HG03469 (cell line): Measurements from ENCODE around the gene CTTNBP2.
A peak's percentile ranks its signal among the peaks of the same experiment; 100 is the strongest.

Experiments used
- ATAC-seq: cut with Tn5 transposase; IDR thresholded peaks from one replicate; pipeline ENCODE4 v1.9.1; 2021; ENCODE audit warnings: mild to moderate bottlenecking, moderate library complexity, moderate number of reproducible peaks; ENCODE audit not compliant: unreplicated experiment

Gene CTTNBP2

DNA sequence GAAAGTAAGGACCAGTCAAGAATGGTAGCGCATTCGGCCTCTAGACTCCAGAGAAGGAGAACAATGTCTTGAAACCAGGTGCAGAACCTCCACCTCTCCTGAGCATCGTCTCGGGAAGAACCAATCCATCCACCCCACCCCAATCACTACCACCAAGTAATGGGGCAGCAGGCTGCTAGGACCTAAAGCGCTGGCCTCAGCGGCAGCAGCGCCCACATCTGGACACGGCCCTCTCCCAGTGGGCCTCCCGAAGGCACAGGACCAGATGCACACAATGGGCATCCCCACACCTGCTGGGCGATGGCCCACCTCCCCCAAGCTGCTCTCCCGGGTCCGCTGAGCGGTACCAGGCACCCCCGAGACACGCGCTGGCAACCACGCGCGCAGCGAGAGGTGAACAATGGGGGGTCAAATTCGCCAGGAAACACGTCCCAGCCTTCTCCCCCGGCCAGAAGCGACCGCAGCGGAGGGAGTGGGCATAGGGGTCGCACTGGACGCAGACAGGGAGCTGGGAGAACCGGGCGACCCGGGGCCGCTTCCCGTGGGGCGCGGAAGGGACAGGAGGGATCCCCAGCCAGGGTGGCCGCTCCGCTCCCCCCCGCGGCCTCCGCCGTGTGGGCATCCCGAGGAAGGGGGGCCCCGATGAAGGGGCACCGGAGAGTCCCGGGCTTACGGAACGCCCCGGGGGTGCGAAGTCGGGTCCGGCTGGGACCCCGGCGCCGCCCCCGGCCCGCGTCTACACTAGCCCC lies 506 bp downstream of the CTTNBP2 start:
- no peak for ATAC-seq

DNA sequence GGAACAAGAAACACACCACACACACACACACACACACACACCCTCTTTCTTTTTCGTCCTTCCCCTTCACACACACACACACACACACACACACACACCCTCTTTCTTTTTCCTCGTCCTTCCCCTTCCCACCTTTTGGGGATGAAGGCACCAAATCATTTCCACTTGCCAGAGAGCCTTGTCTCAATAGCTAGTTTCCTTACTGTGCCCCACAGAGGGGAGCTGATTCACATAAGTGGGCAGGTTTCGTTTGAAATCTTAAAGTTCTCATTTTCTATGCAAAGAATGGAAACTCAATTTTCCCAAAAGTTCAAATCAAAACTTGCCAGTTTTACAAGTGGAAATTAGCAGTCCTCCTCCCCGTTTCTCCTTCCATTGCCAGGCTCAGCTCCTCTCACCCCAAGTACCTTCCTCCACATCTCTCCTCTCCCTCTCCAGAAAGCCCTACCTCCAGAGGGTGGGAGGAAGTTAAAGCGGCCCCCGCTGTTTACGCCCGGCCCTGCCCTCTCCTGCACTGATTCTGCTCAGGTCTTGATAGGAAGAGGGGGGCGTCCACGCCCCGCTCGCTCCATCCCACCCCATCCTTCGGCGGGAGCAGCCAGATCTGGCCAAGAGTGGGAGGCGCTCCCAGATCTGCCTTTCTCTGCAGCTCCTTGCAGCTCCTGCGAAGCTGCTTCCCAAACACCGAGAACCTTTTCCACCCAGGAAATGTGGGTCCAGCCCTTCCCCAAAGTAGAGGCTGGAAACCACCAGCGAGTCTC lies 1.3 kb downstream of the CTTNBP2 start:
- ATAC-seq, result no peak

DNA sequence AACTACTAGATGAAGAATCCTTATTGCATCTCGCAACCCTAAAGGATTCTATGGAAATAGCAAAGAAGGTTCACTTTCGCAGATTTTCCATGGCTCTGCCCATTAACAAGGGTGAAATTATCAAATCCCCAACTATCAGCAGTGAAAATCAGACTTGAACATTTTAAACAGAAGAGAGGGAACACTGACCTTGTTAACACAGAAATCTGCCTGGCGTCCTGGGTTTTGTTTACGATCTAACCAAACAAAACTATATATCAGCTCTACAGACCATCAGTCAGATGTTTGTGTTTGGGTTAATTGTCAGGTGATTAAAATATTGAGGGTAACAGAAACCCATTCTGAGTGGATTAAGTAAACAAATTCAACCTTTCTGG lies 1.9 kb downstream of the CTTNBP2 start:
- no peak for ATAC-seq

DNA sequence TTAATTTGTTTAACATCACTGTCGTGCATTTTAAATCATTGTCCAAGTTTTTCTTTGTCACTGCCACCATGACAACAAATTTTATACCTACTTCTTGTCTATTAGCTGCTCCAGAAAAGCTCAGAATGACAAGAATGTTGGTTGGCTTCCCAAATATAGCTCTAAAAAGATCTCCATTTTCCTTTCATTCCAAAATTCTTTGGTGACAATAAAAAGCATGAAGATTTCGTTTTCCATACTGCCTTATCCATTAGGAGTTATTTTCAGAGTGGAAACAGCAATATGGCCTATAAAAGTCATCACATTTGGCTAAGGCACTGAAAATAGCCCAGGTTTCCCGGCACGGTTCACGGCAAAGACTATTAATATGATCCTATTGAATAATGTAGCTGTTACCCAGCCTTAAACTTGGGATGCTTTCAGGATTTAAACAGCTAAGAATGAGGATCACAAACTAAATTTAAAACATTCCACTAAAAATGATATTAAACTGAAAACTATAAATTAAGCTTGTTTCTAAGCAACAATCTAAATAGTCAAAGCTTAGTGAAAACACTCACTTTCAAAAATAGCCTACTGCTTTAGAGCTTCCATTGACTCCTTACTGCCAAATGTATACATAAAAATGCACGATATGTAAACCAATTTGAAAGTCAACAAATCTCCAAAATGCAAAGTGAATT lies 2.7 kb downstream of the CTTNBP2 start:
- ATAC-seq, result no peak

DNA sequence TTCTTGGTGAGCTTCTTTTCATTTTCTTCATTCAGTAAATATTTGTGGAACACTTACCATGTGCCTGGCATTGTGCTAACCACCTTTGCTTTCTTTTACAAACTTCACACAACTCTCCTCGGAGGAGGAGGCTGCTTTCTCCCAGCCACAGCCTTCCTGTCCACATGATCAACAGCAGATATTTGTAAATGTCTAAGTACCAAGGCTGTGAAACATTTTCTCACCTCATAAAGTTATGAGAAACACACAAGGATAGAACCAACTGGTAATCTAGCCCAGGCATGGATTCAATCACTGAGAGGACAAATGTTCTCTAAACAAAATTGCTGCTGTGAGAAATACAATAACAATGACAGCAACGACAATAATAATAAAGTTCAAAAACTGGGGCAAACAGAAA lies 3.9 kb downstream of the CTTNBP2 start:
- no peak for ATAC-seq

DNA sequence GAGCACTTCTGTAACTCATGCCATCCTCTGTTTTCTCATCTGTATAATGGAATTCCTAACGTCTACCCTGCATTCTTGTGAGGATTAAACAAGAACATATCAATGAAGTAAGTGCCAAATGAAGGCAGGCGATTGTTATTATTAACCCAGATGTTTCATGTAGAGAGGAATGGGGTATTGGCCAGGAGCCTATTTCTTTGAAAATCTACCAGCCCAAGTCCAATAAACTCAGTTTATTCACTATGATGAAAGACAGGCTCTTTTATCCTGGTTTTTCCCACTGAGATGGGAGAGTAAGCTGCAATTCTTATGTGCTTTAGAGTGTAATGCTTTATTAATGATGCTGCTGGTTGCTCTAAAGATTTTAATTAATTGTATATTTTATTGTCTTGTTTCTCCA lies 9.6 kb downstream of the CTTNBP2 start:
- ATAC-seq, result no peak

DNA sequence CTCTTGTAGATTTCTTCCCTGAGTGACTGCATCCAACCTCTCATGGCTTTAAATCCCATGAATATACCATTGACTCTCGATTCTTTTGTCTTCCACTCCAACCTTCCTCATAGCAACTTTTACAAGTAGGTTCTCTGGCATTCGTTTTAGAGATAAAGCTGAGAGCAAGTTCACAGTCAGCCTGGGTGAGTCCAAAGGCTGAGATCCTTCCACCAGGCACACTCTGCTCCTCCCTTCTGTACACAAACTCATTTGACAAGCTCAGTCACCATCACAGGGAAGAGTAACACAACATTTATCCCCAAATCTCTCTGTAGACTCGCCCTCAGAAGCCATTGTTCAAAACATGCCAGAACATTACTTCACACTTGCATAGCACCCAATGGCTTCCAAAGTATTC lies 10.9 kb downstream of the CTTNBP2 start:
- no peak for ATAC-seq

DNA sequence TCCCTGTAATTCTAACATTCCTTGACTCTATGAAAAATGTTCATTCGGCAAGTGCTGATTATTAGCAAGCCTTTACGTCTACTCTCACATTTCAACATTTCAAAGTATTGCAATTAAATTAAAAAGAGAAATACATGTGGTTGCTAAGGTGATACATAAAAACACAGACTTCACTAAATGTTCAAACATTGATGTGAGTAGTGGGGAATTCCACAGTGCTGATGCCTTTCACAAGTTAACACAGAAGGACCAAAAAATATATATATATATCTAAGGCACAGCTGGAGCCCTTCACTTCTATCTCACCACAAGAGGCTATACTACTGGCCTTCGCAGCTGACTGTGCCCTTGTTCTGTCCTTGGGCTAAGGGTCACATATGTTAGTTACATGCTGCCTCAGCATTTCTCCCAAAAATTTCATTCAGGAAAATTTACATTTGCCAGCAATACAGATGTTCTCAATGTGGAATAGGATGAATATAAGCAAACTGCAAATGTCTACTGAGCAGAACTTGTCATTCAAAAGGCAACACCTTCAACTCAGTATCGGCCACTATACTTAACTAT lies 13.9 kb downstream of the CTTNBP2 start:
- no peak for ATAC-seq

DNA sequence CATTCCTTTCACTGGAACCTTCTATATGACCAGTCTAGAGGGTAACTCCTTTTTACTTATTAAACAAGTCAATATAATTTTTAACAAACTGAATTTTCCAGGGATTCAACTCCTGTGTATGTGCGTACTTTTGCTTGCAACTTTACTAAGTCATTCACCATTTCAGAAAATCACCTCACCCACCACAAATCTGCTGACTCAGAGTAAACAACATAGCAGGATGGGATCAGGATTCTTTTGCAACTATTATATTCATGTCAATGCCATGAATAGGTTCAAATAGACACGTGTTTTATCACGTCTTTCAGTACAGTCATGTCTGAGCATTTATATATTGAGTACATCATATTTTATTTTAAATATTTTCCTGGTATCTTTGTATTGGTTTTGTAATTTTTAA lies 14.5 kb downstream of the CTTNBP2 start:
- ATAC-seq, result no peak

DNA sequence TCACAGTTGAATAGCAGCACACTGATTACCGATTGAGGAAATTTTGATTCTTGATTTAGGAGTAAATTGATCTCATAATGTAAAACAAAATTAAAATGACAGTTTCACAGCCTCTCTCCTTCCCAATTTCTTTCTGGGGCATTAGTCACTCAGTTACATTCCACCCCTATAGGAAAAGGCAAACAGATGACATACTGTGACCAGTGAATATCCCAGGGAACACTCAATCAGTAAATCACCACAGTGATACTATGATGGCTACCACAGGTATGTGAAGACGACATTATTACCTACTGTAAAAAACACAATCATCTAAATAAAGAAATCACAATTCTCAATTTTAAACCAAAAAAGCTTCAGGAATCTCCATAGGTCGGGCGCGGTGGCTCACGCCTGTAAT lies 15.5 kb downstream of the CTTNBP2 start:
- no peak for ATAC-seq

DNA sequence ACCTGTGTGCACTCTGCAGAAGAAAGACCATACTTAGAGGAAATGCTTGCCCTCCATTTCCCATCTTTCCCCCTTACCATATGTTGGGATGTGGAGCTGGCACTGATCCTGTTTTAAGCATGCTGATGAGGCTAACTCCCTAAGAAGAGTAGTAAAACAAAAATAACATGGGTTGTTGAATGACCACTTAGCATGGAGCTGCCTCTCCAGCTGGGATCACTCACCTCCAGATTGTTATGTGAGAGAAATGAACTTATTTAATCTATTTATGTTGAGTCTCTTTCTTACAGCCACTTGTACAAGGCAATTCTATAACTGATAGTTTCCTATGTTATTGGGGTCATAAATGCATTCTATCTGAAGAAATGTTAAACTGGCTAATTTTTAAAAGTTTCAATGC lies 17.0 kb downstream of the CTTNBP2 start:
- no peak for ATAC-seq

DNA sequence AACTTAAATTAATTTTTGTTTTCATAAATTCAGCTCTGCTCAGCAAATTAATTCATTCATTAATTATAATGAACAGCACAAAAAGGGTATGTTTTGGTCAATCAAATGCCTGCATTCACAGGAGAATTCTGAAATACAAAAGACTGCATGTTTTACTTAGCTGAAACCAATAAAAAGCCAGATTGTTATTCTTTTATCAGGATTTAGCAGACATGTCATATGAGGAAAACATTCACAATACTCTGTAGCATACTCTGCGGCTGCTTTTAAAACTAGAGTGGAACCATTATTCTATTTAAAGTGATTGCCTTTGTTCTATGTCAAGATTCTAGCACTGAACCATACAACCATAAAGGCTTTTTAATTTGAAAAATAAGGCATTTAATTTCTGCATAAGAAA lies 19.1 kb downstream of the CTTNBP2 start:
- no peak for ATAC-seq

DNA sequence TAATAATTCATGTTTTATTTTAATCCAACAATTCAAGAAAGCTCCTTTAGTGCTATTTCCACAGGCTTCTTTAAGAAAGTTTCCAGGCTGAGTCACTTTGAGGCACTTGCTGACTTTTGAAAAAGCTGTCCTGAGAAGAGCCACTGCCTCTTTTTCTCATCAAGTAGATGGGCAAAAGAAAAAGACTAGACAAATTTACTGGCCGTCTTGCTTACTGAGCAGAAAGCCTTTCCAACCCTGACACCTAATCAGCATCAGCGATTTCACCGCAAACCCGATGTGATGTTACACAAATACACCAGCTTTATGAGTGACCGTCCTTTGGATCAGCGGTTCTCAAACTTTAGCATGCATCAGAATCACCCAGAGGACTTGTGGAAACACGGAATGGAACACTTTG lies 24.3 kb downstream of the CTTNBP2 start:
- ATAC-seq, result no peak

DNA sequence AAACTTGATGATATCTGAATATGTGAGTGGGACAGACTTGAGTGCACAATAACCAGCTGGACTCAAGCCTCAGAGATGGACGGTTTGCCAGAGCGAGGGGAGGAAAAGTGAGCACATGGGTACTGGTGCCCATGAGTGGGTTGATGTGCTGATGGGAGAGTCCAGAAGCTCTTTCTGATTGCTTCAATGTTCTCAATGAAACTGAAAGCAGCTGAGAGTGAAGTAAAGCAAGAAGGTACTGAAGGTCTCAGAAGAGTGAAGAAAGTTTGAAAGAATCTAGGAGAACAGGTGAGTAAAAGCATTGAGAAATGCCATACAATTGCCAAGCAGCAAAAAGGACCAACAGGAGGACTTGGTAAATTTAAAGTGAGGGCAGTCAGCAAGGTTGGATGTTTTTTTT lies 28.6 kb downstream of the CTTNBP2 start:
- ATAC-seq, result no peak

DNA sequence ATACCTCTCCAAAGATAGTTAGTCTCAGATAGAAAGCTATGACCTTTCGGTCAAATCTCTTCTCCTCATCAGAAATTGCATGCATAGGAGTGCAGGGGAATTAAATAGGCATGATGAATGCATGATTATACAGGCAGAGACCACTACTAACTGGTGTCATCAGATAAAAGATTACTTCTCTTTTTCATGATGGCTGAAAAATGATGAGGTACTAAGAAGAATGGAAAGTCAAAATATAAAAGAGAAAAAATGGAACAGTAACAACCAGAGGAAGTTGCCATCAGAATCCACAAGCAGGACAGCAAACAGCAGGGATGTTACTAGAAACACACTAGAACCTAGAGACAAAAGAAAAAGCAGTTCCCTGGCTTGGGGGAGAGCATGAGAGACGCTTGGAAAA lies 31.6 kb downstream of the CTTNBP2 start:
- no peak for ATAC-seq

DNA sequence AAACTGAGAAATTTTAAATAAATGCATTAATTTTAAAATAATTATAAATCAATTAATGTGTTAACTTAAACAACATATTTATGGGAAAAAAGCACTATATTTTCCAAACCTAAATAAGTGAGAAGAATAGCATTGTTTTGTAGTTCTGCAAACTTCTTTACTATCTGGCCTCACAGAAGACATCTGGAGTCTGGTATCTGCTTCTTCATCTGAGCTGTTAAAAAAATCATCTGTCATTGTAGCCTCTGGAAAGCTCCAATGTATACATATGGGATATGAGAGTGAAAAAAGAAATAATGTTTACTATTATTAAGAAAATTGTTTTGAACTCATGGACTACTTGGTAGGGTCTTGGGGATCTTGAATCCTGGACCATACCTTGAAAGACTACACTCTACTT lies 32.2 kb downstream of the CTTNBP2 start:
- ATAC-seq, result no peak

DNA sequence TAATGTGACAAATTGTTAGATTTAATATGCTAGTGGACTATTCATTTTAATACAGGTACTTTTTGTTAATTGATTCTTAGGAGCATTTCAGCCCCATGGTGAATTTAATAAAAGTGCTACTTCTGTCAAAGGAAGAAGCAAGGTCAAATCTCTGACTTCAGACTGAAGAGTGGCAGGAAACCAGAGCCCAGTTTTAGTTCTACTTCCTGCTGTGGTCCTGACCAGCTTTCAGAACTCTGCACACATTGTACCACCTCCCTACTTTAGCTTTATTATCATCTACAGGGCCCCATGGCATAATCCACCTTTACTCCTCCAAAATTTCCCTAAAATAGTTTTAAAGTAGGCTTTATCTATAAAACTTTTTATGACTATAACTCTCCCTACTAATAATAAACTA lies 33.7 kb downstream of the CTTNBP2 start:
- peak; percentile 52 for ATAC-seq

DNA sequence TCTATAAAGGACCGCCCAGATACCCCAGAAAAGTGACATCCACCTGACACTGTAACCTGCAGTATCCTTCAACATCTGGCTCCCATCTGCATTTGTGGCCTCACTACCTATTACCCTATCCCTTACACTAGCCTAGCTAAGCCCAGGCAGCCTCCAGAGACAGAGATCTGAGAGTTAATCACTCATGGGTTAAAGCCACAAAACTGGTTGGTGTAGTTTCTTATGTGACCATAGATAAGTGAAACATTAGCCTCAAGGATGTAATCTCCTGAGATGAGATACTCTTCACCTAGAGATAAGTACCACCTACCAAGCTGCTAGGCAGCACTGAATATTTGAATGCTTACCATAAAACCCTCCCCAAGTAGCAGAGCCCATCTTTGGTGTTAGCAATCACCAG lies 35.4 kb downstream of the CTTNBP2 start:
- ATAC-seq, result peak; percentile 96

DNA sequence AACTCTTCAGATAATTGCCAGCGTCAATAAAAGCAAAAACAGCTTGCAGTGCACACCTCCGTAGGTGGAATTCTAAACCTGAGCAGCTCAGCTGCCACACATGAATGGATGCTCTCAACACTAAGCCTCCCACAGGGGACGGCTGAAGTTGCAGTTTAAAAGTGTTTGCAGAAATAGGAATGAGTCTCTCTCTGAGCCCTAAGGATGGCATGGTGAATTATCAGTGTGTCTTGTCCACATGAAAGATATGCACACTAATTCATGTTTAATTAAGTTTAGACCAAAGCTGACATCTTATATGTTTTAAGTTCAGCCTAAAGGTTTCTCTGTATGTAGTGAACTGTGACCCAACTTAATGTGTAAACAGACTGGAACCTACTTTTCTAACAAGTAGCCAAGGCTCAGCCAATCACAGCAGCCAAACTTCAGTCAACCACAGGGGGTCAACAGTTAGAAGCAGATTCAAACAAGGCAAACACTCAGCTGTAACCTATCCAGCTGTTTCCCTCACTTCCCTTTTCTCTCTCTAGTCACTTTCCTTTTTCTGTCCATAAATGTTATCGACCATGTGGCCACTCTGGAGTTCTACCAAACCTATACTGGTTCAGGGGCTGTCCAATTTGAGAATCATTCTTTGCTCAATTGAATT lies 38.1 kb downstream of the CTTNBP2 start:
- no peak for ATAC-seq

DNA sequence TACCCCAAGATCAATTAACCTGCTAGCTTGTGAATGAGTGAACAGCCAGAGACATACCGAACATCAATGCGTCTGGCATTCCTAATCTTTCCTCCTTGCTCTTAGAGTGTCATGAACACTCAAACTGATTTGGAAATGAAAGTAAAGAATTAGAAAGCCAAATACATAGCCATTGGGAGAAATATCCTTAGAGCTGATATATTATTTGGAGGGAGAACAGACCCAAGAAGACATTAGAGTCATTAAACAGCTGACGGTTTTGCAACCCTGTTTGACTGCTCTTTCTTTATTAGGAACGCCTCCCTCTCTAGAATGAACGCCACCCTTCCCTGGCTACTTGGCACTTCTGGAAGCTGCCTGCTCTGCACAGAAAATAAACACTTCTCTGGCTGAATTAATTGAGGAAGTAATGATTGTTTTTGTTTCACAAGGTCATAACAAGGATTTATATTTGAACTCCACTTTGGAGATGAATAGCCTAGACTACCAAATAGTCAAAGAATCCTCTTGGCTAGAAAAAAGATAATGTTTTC lies 42.8 kb downstream of the CTTNBP2 start:
- no peak for ATAC-seq
